ENCODE measurements around the gene SPCS2.

SPCS2 gene

DNA sequence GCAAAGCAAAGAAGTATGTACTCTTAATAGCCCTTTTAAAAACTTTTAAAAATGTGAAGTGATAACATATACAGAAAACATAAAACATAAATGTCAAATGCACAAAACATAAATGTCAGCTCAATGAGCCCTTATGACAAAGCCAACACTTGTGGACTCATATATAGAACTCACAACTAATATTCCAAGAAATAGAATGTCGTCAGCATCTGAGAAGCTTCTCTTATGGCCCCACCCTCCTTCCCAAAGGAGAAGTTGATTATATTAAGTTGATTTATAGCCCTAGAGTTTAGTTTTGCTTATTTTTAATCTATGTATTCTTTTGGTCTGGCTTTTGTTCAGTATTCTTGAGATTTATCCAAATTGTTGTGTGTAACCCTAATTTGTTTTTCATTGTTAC is 53.5 kb downstream of the SPCS2 start:
- Histone ChIP-seq H3K23ac (ENCODE audit: low read length) (no peak overlapping the region), H3K4me2 (ENCODE audit: low read length) (no peak overlapping the region), H4K8ac (ENCODE audit: low read depth, low read length) (no peak overlapping the region), H4K12ac (ENCODE audit: low read depth, low read length) (no peak overlapping the region), H2AK5ac (ENCODE audit: low read length) (no peak overlapping the region), H3K4me1 (ENCODE audit: control insufficient read depth in 1 of 2, insufficient read depth in 2 of 2, low read length in 2 of 2) (no peaks in the 10 kb centered on the region), H3K79me1 (ENCODE audit: low read length) (no peaks in the 10 kb centered on the region), H3K9me3 (ENCODE audit: insufficient read depth, low read depth, low read length) (no peaks in the 10 kb centered on the region), H3K14ac (ENCODE audit: low read length) (no peak overlapping the region), H3K79me2 (ENCODE audit: control insufficient read depth, insufficient read depth, low read length, poor library complexity) (no peaks in the 10 kb centered on the region), H2BK12ac (ENCODE audit: low read length) (no peak overlapping the region), H3K36me3 (ENCODE audit: control insufficient read depth in 1 of 2, insufficient read depth in 2 of 2, low read length in 2 of 2) (peaks cover 11 to 17% of the 10 kb centered on the region in 2 experiments), H3K18ac (ENCODE audit: low read length) (no peak overlapping the region), H4K91ac (ENCODE audit: low read depth, low read length) (no peak overlapping the region), H3K4me3 (ENCODE audit: low read depth, low read length) (no peak overlapping the region), H3K9ac (ENCODE audit: low read length) (no peak overlapping the region), H2AFZ (ENCODE audit: insufficient read depth, low read length, poor library complexity) (no peak overlapping the region), H3K27ac (ENCODE audit: low read depth, low read length) (no peak overlapping the region), H3K4ac (ENCODE audit: low read depth, low read length) (no peak overlapping the region), H2BK120ac (ENCODE audit: insufficient read depth, low read length, poor library complexity) (no peak overlapping the region), H3K27me3 (ENCODE audit: insufficient read depth, low read length) (no peaks in the 10 kb centered on the region), H2BK5ac (ENCODE audit: low read depth, low read length, poor library complexity) (no peak overlapping the region)
- DNase-seq, result peak in 1 of 2 donors; percentile 7
- WGBS (ENCODE audit: extremely low coverage, insufficient coverage, insufficient read length), result no CpG with 5 or more reads among the region's 1 CpG

DNA sequence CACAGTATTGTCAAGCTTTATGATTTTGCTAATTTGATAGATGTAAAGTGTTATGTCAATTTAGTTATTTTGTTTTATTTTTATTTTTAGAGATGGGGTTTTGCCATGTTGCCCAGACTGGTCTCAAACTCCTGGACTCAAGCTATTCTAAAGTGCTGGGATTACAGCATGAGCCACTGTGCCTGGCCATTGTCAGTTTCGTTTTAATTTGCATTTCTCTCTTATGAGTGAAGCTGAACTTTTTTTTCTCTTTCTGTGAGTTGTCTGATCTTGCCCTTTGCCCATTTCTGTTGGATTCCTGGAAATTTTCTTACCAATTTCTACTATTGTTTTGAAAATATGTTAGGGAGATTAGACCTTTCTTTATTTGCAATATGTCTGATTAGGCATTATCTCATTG is 55.1 kb downstream of the SPCS2 start:
- H3K27me3 ChIP-seq (ENCODE audit: insufficient read depth, low read length), result no peaks in the 10 kb centered on the region
- no peak overlapping the region for H3K14ac ChIP-seq (ENCODE audit: low read length)
- H3K4me3 ChIP-seq (ENCODE audit: low read depth, low read length), result no peak overlapping the region
- no peak overlapping the region for H3K4ac ChIP-seq (ENCODE audit: low read depth, low read length)
- H2BK5ac ChIP-seq (ENCODE audit: low read depth, low read length, poor library complexity), result no peak overlapping the region
- H2BK120ac ChIP-seq (ENCODE audit: insufficient read depth, low read length, poor library complexity), result no peak overlapping the region
- no peaks in the 10 kb centered on the region for H3K79me1 ChIP-seq (ENCODE audit: low read length)
- H4K91ac ChIP-seq (ENCODE audit: low read depth, low read length), result no peak overlapping the region
- H3K79me2 ChIP-seq (ENCODE audit: control insufficient read depth, insufficient read depth, low read length, poor library complexity), result no peaks in the 10 kb centered on the region
- no peak overlapping the region for H2BK12ac ChIP-seq (ENCODE audit: low read length)
- no peak overlapping the region for H3K27ac ChIP-seq (ENCODE audit: low read depth, low read length)
- no peak for DNase-seq
- H3K4me2 ChIP-seq (ENCODE audit: low read length), result no peak overlapping the region
- H3K36me3 ChIP-seq (ENCODE audit: control insufficient read depth in 1 of 2, insufficient read depth in 2 of 2, low read length in 2 of 2), result peaks cover 11 to 17% of the 10 kb centered on the region in 2 experiments
- H4K12ac ChIP-seq (ENCODE audit: low read depth, low read length), result no peak overlapping the region
- H3K18ac ChIP-seq (ENCODE audit: low read length), result no peak overlapping the region
- no peak overlapping the region for H3K23ac ChIP-seq (ENCODE audit: low read length)
- no peaks in the 10 kb centered on the region for H3K9me3 ChIP-seq (ENCODE audit: insufficient read depth, low read depth, low read length)
- H2AK5ac ChIP-seq (ENCODE audit: low read length), result no peak overlapping the region
- H3K9ac ChIP-seq (ENCODE audit: low read length), result no peak overlapping the region
- H3K4me1 ChIP-seq (ENCODE audit: control insufficient read depth in 1 of 2, insufficient read depth in 2 of 2, low read length in 2 of 2), result no peaks in the 10 kb centered on the region
- no CpG with 5 or more reads among the region's 1 CpG for WGBS (ENCODE audit: extremely low coverage, insufficient coverage, insufficient read length)
- no peak overlapping the region for H4K8ac ChIP-seq (ENCODE audit: low read depth, low read length)
- H2AFZ ChIP-seq (ENCODE audit: insufficient read depth, low read length, poor library complexity), result no peak overlapping the region

DNA sequence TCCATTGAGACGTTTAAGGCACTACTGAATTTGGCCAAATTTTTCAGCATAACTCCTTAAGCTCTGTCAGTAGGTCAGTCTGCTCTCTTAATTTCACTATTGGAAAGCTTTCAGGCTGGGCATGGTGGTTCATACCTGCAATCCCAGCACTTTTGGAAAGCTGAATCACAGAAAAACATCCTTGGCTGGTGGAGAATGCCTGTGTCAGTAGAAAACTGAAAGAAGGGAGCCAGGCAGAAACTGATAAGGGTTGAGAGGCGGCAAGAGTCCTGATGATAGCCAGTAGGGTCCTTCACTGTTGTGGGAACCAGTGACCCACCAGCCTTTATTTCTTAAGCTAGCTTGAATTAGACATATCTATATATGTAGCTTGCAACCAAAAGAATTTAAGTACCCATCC is 62.3 kb downstream of the SPCS2 start:
- H2AFZ ChIP-seq (ENCODE audit: insufficient read depth, low read length, poor library complexity), result no peak overlapping the region
- no peak overlapping the region for H4K8ac ChIP-seq (ENCODE audit: low read depth, low read length)
- H3K4me1 ChIP-seq (ENCODE audit: control insufficient read depth in 1 of 2, insufficient read depth in 2 of 2, low read length in 2 of 2), result no peaks in the 10 kb centered on the region
- no peaks in the 10 kb centered on the region for H3K9me3 ChIP-seq (ENCODE audit: insufficient read depth, low read depth, low read length)
- no peak overlapping the region for H4K91ac ChIP-seq (ENCODE audit: low read depth, low read length)
- no peak overlapping the region for H2BK12ac ChIP-seq (ENCODE audit: low read length)
- no peak overlapping the region for H3K23ac ChIP-seq (ENCODE audit: low read length)
- H4K12ac ChIP-seq (ENCODE audit: low read depth, low read length), result no peak overlapping the region
- H2BK120ac ChIP-seq (ENCODE audit: insufficient read depth, low read length, poor library complexity), result no peak overlapping the region
- no peak overlapping the region for H3K4me3 ChIP-seq (ENCODE audit: low read depth, low read length)
- DNase-seq, result peak; percentile 23 to 61
- H3K9ac ChIP-seq (ENCODE audit: low read length), result no peak overlapping the region
- H3K36me3 ChIP-seq (ENCODE audit: control insufficient read depth in 1 of 2, insufficient read depth in 2 of 2, low read length in 2 of 2), result peaks cover 3 to 10% of the 10 kb centered on the region in 2 experiments
- H3K79me1 ChIP-seq (ENCODE audit: low read length), result no peaks in the 10 kb centered on the region
- H3K14ac ChIP-seq (ENCODE audit: low read length), result no peak overlapping the region
- H3K4me2 ChIP-seq (ENCODE audit: low read length), result no peak overlapping the region
- H3K4ac ChIP-seq (ENCODE audit: low read depth, low read length), result no peak overlapping the region
- WGBS (ENCODE audit: extremely low coverage, insufficient coverage, insufficient read length), result no CpG with 5 or more reads among the region's 2 CpGs
- H3K27ac ChIP-seq (ENCODE audit: low read depth, low read length), result no peak overlapping the region
- no peak overlapping the region for H3K18ac ChIP-seq (ENCODE audit: low read length)
- no peaks in the 10 kb centered on the region for H3K27me3 ChIP-seq (ENCODE audit: insufficient read depth, low read length)
- no peak overlapping the region for H2AK5ac ChIP-seq (ENCODE audit: low read length)
- no peak overlapping the region for H2BK5ac ChIP-seq (ENCODE audit: low read depth, low read length, poor library complexity)
- no peaks in the 10 kb centered on the region for H3K79me2 ChIP-seq (ENCODE audit: control insufficient read depth, insufficient read depth, low read length, poor library complexity)

DNA sequence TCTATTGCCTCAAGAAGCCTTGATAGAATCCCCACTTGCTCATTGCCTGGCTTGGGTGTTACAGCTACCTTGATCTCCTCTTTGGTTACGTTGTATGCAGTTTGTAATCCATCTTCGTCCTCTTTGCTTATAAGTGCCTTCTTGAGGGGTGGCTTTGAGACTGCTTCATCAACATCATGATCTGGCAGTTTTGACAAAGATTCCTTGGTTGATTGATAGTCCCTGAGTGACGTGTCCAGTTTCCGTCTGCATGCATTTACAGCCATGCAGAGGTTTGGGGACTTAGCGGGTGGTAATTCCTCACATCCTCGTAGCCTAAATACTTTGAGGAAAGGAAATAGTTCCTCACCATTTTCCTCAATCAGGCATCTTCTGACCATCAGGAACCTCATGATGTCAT is 62.8 kb downstream of the SPCS2 start:
- DNase-seq, result no peak
- no peak overlapping the region for H2AK5ac ChIP-seq (ENCODE audit: low read length)
- peaks cover 3 to 7% of the 10 kb centered on the region in 2 experiments for H3K36me3 ChIP-seq (ENCODE audit: control insufficient read depth in 1 of 2, insufficient read depth in 2 of 2, low read length in 2 of 2)
- H3K4me3 ChIP-seq (ENCODE audit: low read depth, low read length), result no peak overlapping the region
- no peaks in the 10 kb centered on the region for H3K9me3 ChIP-seq (ENCODE audit: insufficient read depth, low read depth, low read length)
- no peak overlapping the region for H3K9ac ChIP-seq (ENCODE audit: low read length)
- no peak overlapping the region for H3K4me2 ChIP-seq (ENCODE audit: low read length)
- no peak overlapping the region for H3K23ac ChIP-seq (ENCODE audit: low read length)
- no peak overlapping the region for H2BK5ac ChIP-seq (ENCODE audit: low read depth, low read length, poor library complexity)
- no peak overlapping the region for H4K8ac ChIP-seq (ENCODE audit: low read depth, low read length)
- no peaks in the 10 kb centered on the region for H3K79me1 ChIP-seq (ENCODE audit: low read length)
- no peak overlapping the region for H4K91ac ChIP-seq (ENCODE audit: low read depth, low read length)
- no peaks in the 10 kb centered on the region for H3K27me3 ChIP-seq (ENCODE audit: insufficient read depth, low read length)
- no peak overlapping the region for H3K18ac ChIP-seq (ENCODE audit: low read length)
- no peaks in the 10 kb centered on the region for H3K4me1 ChIP-seq (ENCODE audit: control insufficient read depth in 1 of 2, insufficient read depth in 2 of 2, low read length in 2 of 2)
- H3K14ac ChIP-seq (ENCODE audit: low read length), result no peak overlapping the region
- no peak overlapping the region for H2BK120ac ChIP-seq (ENCODE audit: insufficient read depth, low read length, poor library complexity)
- no peaks in the 10 kb centered on the region for H3K79me2 ChIP-seq (ENCODE audit: control insufficient read depth, insufficient read depth, low read length, poor library complexity)
- H2AFZ ChIP-seq (ENCODE audit: insufficient read depth, low read length, poor library complexity), result no peak overlapping the region
- H2BK12ac ChIP-seq (ENCODE audit: low read length), result no peak overlapping the region
- no peak overlapping the region for H3K4ac ChIP-seq (ENCODE audit: low read depth, low read length)
- no peak overlapping the region for H4K12ac ChIP-seq (ENCODE audit: low read depth, low read length)
- no peak overlapping the region for H3K27ac ChIP-seq (ENCODE audit: low read depth, low read length)
- no CpG with 5 or more reads among the region's 6 CpGs for WGBS (ENCODE audit: extremely low coverage, insufficient coverage, insufficient read length)
